Measurements from ENCODE around the gene TSPO. TPM values are rescaled to one million over a fixed set of nuclear protein-coding genes. Genes with fewer than 3 reads are reported as not detected.

TSPO gene
- total and polyA plus RNA-seq, 8 donors, result 24.2 to 79.6 (median 42.5) TPM

GRCh38 chr22:43200031-43200430 is 48.7 kb downstream of the TSPO start:
- ATAC-seq, result no peak
- Histone ChIP-seq H3K27ac (no peak overlapping the region), H3K9me3 (no peaks in the 10 kb centered on the region), H3K27me3 (peaks cover 0 to 6% (median 0%) of the 10 kb centered on the region in 4 donors), H3K4me1 (no peaks in the 10 kb centered on the region), H3K36me3 (no peaks in the 10 kb centered on the region), H3K4me3 (no peak overlapping the region)
- DNase-seq, result peak in 1 of 6 donors; percentile 51
- TF ChIP-seq, protein P1, sequence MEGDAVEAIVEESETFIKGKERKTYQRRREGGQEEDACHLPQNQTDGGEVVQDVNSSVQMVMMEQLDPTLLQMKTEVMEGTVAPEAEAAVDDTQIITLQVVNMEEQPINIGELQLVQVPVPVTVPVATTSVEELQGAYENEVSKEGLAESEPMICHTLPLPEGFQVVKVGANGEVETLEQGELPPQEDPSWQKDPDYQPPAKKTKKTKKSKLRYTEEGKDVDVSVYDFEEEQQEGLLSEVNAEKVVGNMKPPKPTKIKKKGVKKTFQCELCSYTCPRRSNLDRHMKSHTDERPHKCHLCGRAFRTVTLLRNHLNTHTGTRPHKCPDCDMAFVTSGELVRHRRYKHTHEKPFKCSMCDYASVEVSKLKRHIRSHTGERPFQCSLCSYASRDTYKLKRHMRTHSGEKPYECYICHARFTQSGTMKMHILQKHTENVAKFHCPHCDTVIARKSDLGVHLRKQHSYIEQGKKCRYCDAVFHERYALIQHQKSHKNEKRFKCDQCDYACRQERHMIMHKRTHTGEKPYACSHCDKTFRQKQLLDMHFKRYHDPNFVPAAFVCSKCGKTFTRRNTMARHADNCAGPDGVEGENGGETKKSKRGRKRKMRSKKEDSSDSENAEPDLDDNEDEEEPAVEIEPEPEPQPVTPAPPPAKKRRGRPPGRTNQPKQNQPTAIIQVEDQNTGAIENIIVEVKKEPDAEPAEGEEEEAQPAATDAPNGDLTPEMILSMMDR (IDR thresholded peaks at IDR 0.05), result no peak
- intact Hi-C loops (cut with DNase I), result no loop called here
- FAIRE-seq, result no peak
- 73 to 85% methylated on average over 14 to 17 of the region's 17 CpGs for WGBS, 2 donors

GRCh38 chr22:43200555-43200954 is 49.2 kb downstream of the TSPO start:
- intact Hi-C loops (cut with DNase I), result no loop called here
- TF ChIP-seq, protein P1 (IDR thresholded peaks at IDR 0.05), result no peak
- no peak overlapping the region for H3K4me3 ChIP-seq
- H3K36me3 ChIP-seq, result no peaks in the 10 kb centered on the region
- 77 to 82% methylated on average over 13 of the region's 13 CpGs for WGBS, 2 donors
- ATAC-seq (no peak), FAIRE-seq (no peak), DNase-seq (no peak)
- no peak overlapping the region for H3K27ac ChIP-seq
- peaks cover 0 to under 1% (median 0%) of the 10 kb centered on the region in 4 donors for H3K27me3 ChIP-seq
- no peaks in the 10 kb centered on the region for H3K9me3 ChIP-seq
- no peaks in the 10 kb centered on the region for H3K4me1 ChIP-seq

- no peaks in the 10 kb centered on the region for H3K9me3 ChIP-seq
- H3K4me3 ChIP-seq, result no peak overlapping the region
- no peak overlapping the region for H3K27ac ChIP-seq
- DNase-seq, result no peak
- WGBS, 2 donors, result 87 to 90% methylated on average over 26 of the region's 26 CpGs
- TF ChIP-seq, protein P1 (IDR thresholded peaks at IDR 0.05), result no peak
- intact Hi-C loops (cut with DNase I), result no loop called here
- ATAC-seq, result no peak
- H3K27me3 ChIP-seq, result no peaks in the 10 kb centered on the region
- FAIRE-seq, result no peak
- H3K36me3 ChIP-seq, result no peaks in the 10 kb centered on the region
- H3K4me1 ChIP-seq, result no peaks in the 10 kb centered on the region
These were observed 50.3 kb downstream of the TSPO start for GRCh38 chr22:43201486-43202219.

- TF ChIP-seq, protein P1 (IDR thresholded peaks at IDR 0.05), result no peak
- Histone ChIP-seq H3K4me1 (no peaks in the 10 kb centered on the region), H3K27ac (no peak overlapping the region), H3K36me3 (no peaks in the 10 kb centered on the region), H3K9me3 (no peaks in the 10 kb centered on the region), H3K27me3 (no peaks in the 10 kb centered on the region), H3K4me3 (no peak overlapping the region)
- WGBS, 2 donors, result 88 to 95% methylated on average over 10 of the region's 10 CpGs
- intact Hi-C loops (cut with DNase I), result no loop called here
- ATAC-seq, result no peak
- no peak for DNase-seq
- no peak for FAIRE-seq
These were observed 51.0 kb downstream of the TSPO start for GRCh38 chr22:43202326-43202725.

DNA sequence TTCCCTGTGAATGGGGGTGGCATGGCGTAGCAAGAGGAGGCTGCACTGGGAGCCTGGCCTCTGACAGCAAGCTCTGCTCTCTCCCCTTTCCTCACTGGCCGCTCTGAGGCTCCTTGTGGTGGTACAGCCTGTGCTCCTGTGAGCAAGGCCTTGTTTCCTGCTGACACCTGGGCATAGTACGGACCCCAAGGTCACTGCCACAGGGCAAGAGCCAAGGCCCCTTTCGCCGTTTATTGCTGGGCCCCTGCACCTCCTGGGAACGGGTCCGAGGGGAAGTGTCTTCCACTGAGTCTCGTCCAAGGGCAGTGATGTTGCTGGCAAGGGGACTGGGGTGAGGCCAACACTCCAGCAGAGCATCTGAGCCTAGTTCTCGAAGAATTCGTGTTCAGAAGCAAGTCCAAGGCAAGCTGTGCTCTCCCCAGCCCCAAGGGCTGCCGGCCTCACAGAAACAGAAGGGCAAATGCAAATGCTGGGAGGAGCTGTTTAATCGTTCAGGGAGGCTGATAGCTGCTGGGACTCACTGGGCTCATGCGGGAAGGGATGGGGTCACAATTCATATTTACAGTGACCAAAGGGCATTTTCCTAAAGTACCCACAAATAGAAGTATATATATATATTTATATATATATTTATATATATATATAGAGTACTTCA is 51.5 kb downstream of the TSPO start:
- WGBS, 2 donors, result 59 to 71% methylated on average over 13 of the region's 13 CpGs

More for the DNA sequence above, 51.5 kb downstream of the TSPO start:
- intact Hi-C loops (cut with DNase I), result no loop called here
- H3K36me3 ChIP-seq, result no peaks in the 10 kb centered on the region
- H3K27me3 ChIP-seq, result no peaks in the 10 kb centered on the region
- H3K27ac ChIP-seq, result no peak overlapping the region
- no peak overlapping the region for H3K4me3 ChIP-seq
- no peaks in the 10 kb centered on the region for H3K9me3 ChIP-seq
- FAIRE-seq, result no peak
- no peaks in the 10 kb centered on the region for H3K4me1 ChIP-seq
- no peak for DNase-seq
- no peak for ATAC-seq
- TF ChIP-seq, protein P1 (IDR thresholded peaks at IDR 0.05), result no peak

Measured in pancreas (tissue), 10 donors.